H1 (cell line): ENCODE measurements around the gene RHBDL2. TPM values are rescaled to one million over a fixed set of nuclear protein-coding genes. Genes with fewer than 3 reads are reported as not detected.
"Not testable (repeated sequence)": the region's sequence is repeated elsewhere in the genome, so short reads cannot be mapped to it uniquely, and the experiment has no call there.

Experiments
- CTCF ChIA-PET: fragments of 300-600 bp; sonication (Branson Sonifier 250); formaldehyde crosslinking; loops from one replicate; lab custom pipeline; 2021; ENCODE audit not compliant: partially characterized antibody; lab: Charles Lee
- POLR2A ChIA-PET: fragments of 300-600 bp; sonication (Branson Sonifier 250); formaldehyde crosslinking; loops from one replicate; lab custom pipeline; 2021; ENCODE audit warnings: inconsistent platforms; ENCODE audit not compliant: partially characterized antibody; lab: Charles Lee
- DNase-seq, 2 experiments: peaks; one replicate each; pipeline versions ENCODE4 v3.0.0 to v3.0.0-alpha.2; 2010 to 2022; ENCODE audit warnings: low spot score in 2 of 2, low read depth in 1 of 2, mixed read lengths in 1 of 2
- FAIRE-seq: peaks from 2 replicates; lab custom pipeline; 2011; peaks lifted over from hg19 to GRCh38; lab: Jason Lieb, UNC
- H2AFZ ChIP-seq: 2 replicates; pipeline ENCODE4 v1.8.1; 2012; ENCODE audit warnings: low read length, inconsistent platforms
- H2AK5ac ChIP-seq: 2 replicates; pipeline ENCODE4 v1.6.1; 2013; ENCODE audit warnings: low read depth, low read length
- H2BK120ac ChIP-seq: replicated peaks from 2 replicates; pipeline ENCODE3; 2013; ENCODE audit warnings: low read depth, low read length, inconsistent platforms
- H2BK12ac ChIP-seq: 2 replicates; pipeline ENCODE4 v1.6.1; 2013; ENCODE audit warnings: low read depth, low read length
- H2BK15ac ChIP-seq: 2 replicates; pipeline ENCODE4 v1.6.1; 2013; ENCODE audit warnings: low read length
- H2BK20ac ChIP-seq: 2 replicates; pipeline ENCODE4 v1.6.1; 2013; ENCODE audit warnings: low read length
- H2BK5ac ChIP-seq: 2 replicates; pipeline ENCODE4 v1.6.1; 2013; ENCODE audit warnings: low read depth, low read length
- H3K14ac ChIP-seq: 2 replicates; pipeline ENCODE4 v1.6.1; 2013; ENCODE audit warnings: inconsistent platforms; ENCODE audit not compliant: insufficient read length
- H3K18ac ChIP-seq: 2 replicates; pipeline ENCODE4 v1.6.1; 2013; ENCODE audit warnings: low read length; ENCODE audit errors: extremely low read depth
- H3K23ac ChIP-seq: 2 replicates; pipeline ENCODE4 v1.6.1; 2013; ENCODE audit warnings: inconsistent platforms; ENCODE audit not compliant: insufficient read length
- H3K23me2 ChIP-seq: 2 replicates; pipeline ENCODE4 v1.6.1; 2013; ENCODE audit warnings: low read depth, low read length
- H3K27ac ChIP-seq: 2 replicates; pipeline ENCODE4 v1.6.1; 2011; ENCODE audit warnings: low read depth, low read length, inconsistent platforms
- H3K27me3 ChIP-seq, 4 experiments: replicated peaks in 1 of 4; 1 replicate in 1 of 4; 2 replicates in 3 of 4; pipeline versions ENCODE4 v1.6.1 to v1.8.1; 2011 to 2013; ENCODE audit warnings: low read length in 3 of 4, mild to moderate bottlenecking in 3 of 4, inconsistent platforms in 2 of 4, mixed read lengths in 2 of 4, moderate library complexity in 1 of 4; ENCODE audit not compliant: control insufficient read depth in 3 of 4, insufficient read depth in 3 of 4; ENCODE audit errors: extremely low read depth in 1 of 4
- H3K36me3 ChIP-seq, 4 experiments: 2 replicates each; pipeline versions ENCODE4 v1.6.1 to v1.8.1; 2011 to 2013; ENCODE audit warnings: mild to moderate bottlenecking in 4 of 4, low read length in 3 of 4, moderate library complexity in 2 of 4, control low read depth in 1 of 4, inconsistent platforms in 1 of 4; ENCODE audit not compliant: insufficient read depth in 4 of 4, control insufficient read depth in 2 of 4
- H3K4ac ChIP-seq: replicated peaks from 2 replicates; pipeline ENCODE3; 2013; ENCODE audit warnings: low read length, low read depth, mixed read lengths, inconsistent platforms; ENCODE audit not compliant: insufficient read length
- H3K4me1 ChIP-seq, 4 experiments: replicated peaks in 1 of 4; 1 replicate in 1 of 4; 2 replicates in 3 of 4; pipeline versions ENCODE4 v1.6.1 to v1.8.1; 2011 to 2013; ENCODE audit warnings: low read length in 3 of 4, inconsistent platforms in 2 of 4, mixed read lengths in 1 of 4; ENCODE audit not compliant: insufficient read depth in 4 of 4, control insufficient read depth in 3 of 4
- H3K4me2 ChIP-seq, 2 experiments: 2 replicates each; pipeline versions ENCODE4 v1.6.1 to v1.8.1; 2011 to 2013; ENCODE audit warnings: low read depth in 2 of 2, low read length in 2 of 2, control low read depth in 1 of 2, inconsistent platforms in 1 of 2, mild to moderate bottlenecking in 1 of 2; ENCODE audit not compliant: insufficient read depth in 1 of 2
- H3K4me3 ChIP-seq, 4 experiments: fragments of 200-600, 300-600 bp in 1 of 4; sonication (generic), shearing (Covaris generic), sonication (Bioruptor Twin) in 1 of 4; 2 replicates each; pipeline versions ENCODE4 v1.5.1 to v1.8.1; 2011 to 2016; ENCODE audit warnings: low read length in 4 of 4, low read depth in 3 of 4, control low read depth in 2 of 4, inconsistent platforms in 2 of 4, mild to moderate bottlenecking in 2 of 4, mixed read lengths in 1 of 4, moderate library complexity in 1 of 4; ENCODE audit not compliant: insufficient read depth in 2 of 4; ENCODE audit errors: extremely low read depth in 1 of 4
- H3K56ac ChIP-seq: replicated peaks from 2 replicates; pipeline ENCODE3; 2013; ENCODE audit warnings: low read depth, mild to moderate bottlenecking, mixed read lengths, low read length, inconsistent platforms; ENCODE audit not compliant: insufficient read length
- H3K79me1 ChIP-seq: 2 replicates; pipeline ENCODE4 v1.6.1; 2013; ENCODE audit warnings: low read depth, low read length, control low read depth
- H3K79me2 ChIP-seq, 2 experiments: 2 replicates each; pipeline versions ENCODE4 v1.6.1 to v1.8.1; 2012 to 2013; ENCODE audit warnings: low read length in 2 of 2, mild to moderate bottlenecking in 2 of 2, inconsistent platforms in 1 of 2; ENCODE audit not compliant: insufficient read depth in 2 of 2, control insufficient read depth in 1 of 2
- H3K9ac ChIP-seq, 4 experiments: replicated peaks in 1 of 4; 1 replicate in 1 of 4; 2 replicates in 3 of 4; pipeline versions ENCODE4 v1.6.1 to v1.8.1; 2011 to 2013; ENCODE audit warnings: low read depth in 3 of 4, low read length in 3 of 4, control low read depth in 2 of 4, mild to moderate bottlenecking in 2 of 4, moderate library complexity in 2 of 4, inconsistent platforms in 1 of 4; ENCODE audit errors: extremely low read depth in 1 of 4
- H3K9me3 ChIP-seq, 2 experiments: 2 replicates each; pipeline versions ENCODE4 v1.6.1 to v1.8.1; 2012 to 2013; ENCODE audit warnings: mild to moderate bottlenecking in 2 of 2, moderate library complexity in 2 of 2, control low read depth in 1 of 2, inconsistent platforms in 1 of 2, low read depth in 1 of 2, low read length in 1 of 2, mixed read lengths in 1 of 2; ENCODE audit not compliant: insufficient read depth in 2 of 2
- H4K20me1 ChIP-seq, 2 experiments: replicated peaks in 1 of 2; 2 replicates each; pipeline versions ENCODE3 to v1.8.1; 2011 to 2013; ENCODE audit warnings: inconsistent platforms in 2 of 2, low read length in 2 of 2, mild to moderate bottlenecking in 1 of 2; ENCODE audit not compliant: insufficient read depth in 2 of 2, control insufficient read depth in 1 of 2
- H4K5ac ChIP-seq: 2 replicates; pipeline ENCODE4 v1.6.1; 2013; ENCODE audit warnings: low read length, low read depth, mixed read lengths, inconsistent platforms; ENCODE audit not compliant: insufficient read length
- H4K8ac ChIP-seq: 2 replicates; pipeline ENCODE4 v1.8.0; 2013; ENCODE audit warnings: mild to moderate bottlenecking, moderate library complexity, low read length, inconsistent platforms; ENCODE audit not compliant: insufficient read depth; ENCODE audit errors: extremely low read depth
- H4K91ac ChIP-seq: replicated peaks from 2 replicates; pipeline ENCODE3; 2013; ENCODE audit warnings: low read length, mixed read lengths, inconsistent platforms; ENCODE audit not compliant: insufficient read length
- KDM1A ChIP-seq: fragments of 200-600, 300-600 bp; sonication (generic); IDR thresholded peaks from 2 replicates; pipeline ENCODE4 v1.7.1; 2016; ENCODE audit warnings: mild to moderate bottlenecking, low read length, borderline replicate concordance
- POU5F1 ChIP-seq: IDR thresholded peaks from 2 replicates; pipeline ENCODE4 v1.6.1; 2011; ENCODE audit warnings: low read depth, mild to moderate bottlenecking, low read length, moderate library complexity
- SRF ChIP-seq: IDR thresholded peaks from 2 replicates; pipeline ENCODE4 v1.6.1; 2011; ENCODE audit warnings: mild to moderate bottlenecking, low read depth, low read length, moderate library complexity
- USF2 ChIP-seq: IDR thresholded peaks from 2 replicates; pipeline ENCODE4 v1.6.1; 2011; ENCODE audit warnings: low read length, improper control_type of control experiment
- WGBS, 2 experiments: shearing (Covaris generic) in 1 of 2; methylation state at CpG; one replicate each; pipeline versions ENCODE4 v1.1.6 to v1.1.7; 2013 to 2015; ENCODE audit warnings: low lambda C conversion rate in 2 of 2, mixed read lengths in 2 of 2, inconsistent platforms in 1 of 2, low coverage in 1 of 2, missing lambda C conversion rate in 1 of 2; ENCODE audit not compliant: insufficient replicate concordance in 2 of 2, insufficient coverage in 1 of 2, insufficient read length in 1 of 2; ENCODE audit errors: extremely low coverage in 1 of 2, missing lambda C conversion rate in 1 of 2; 5-methylcytosine and 5-hydroxymethylcytosine counted together
- polyA plus RNA-seq, 7 experiments: library from polyadenylated mRNA; depleted of rRNA in 3 of 7; stranded (reverse) in 5 of 7; unstranded in 2 of 7; fragments of >200 nt in 5 of 7; fragments of 200-250 nt in 2 of 7; gene quantifications; 1 replicate in 5 of 7; 2 replicates in 1 of 7; 4 replicates in 1 of 7; pipeline versions ENCODE4 v1.2.1 to v1.2.3, GENCODE V29; 2011 to 2013; ENCODE audit warnings: missing spikeins in 2 of 7, mixed read lengths in 2 of 7
- total RNA-seq: library from RNA; stranded (reverse); fragmentation: NEBNext Ultra II Directional; extraction: Animal tissue kit (Norgen Biotek cat#: 25700); gene quantifications from 2 replicates; pipeline ENCODE4 v1.2.1, GENCODE V29; 2021
- TF ChIP-seq, protein P1 (sequence below): IDR thresholded peaks from 2 replicates; pipeline ENCODE4 v1.6.1; 2012; ENCODE audit warnings: low read length, inconsistent platforms
- TF ChIP-seq, protein P2 (sequence below): IDR thresholded peaks from 2 replicates; pipeline ENCODE4 v1.6.1; 2011; ENCODE audit warnings: low read depth, mild to moderate bottlenecking, low read length; ENCODE audit not compliant: insufficient read depth

The RHBDL2 gene
- total and polyA plus RNA-seq, 2 of the 8 experiments (the other 6 are each of a cell fraction or from before 2014, with no cell fraction given): 0.42 to 0.84 TPM

GRCh38 chr1:38915352-38915948 is 26.2 kb downstream of the RHBDL2 start (continued):
- TF ChIP-seq, protein P1, sequence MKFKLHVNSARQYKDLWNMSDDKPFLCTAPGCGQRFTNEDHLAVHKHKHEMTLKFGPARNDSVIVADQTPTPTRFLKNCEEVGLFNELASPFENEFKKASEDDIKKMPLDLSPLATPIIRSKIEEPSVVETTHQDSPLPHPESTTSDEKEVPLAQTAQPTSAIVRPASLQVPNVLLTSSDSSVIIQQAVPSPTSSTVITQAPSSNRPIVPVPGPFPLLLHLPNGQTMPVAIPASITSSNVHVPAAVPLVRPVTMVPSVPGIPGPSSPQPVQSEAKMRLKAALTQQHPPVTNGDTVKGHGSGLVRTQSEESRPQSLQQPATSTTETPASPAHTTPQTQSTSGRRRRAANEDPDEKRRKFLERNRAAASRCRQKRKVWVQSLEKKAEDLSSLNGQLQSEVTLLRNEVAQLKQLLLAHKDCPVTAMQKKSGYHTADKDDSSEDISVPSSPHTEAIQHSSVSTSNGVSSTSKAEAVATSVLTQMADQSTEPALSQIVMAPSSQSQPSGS: no peak
- no peak for TF ChIP-seq POU5F1
- TF ChIP-seq USF2: no peak
- TF ChIP-seq, protein P2, sequence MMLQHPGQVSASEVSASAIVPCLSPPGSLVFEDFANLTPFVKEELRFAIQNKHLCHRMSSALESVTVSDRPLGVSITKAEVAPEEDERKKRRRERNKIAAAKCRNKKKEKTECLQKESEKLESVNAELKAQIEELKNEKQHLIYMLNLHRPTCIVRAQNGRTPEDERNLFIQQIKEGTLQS: no peak
- no peak for TF ChIP-seq SRF
- no peak for TF ChIP-seq KDM1A

GRCh38 chr1:38914908-38915307 is 26.7 kb downstream of the RHBDL2 start:
- H3K14ac ChIP-seq, H4K5ac ChIP-seq, H4K20me1 ChIP-seq, H3K27me3 ChIP-seq, H3K4me3 ChIP-seq, H2AK5ac ChIP-seq, H3K4me1 ChIP-seq, H2BK12ac ChIP-seq, POLR2A ChIA-PET, H3K4ac ChIP-seq, H2AFZ ChIP-seq, FAIRE-seq, H3K23me2 ChIP-seq, H2BK15ac ChIP-seq, H3K79me2 ChIP-seq, DNase-seq, H3K27ac ChIP-seq, H4K8ac ChIP-seq, H3K56ac ChIP-seq, H4K91ac ChIP-seq, H3K9ac ChIP-seq, H2BK5ac ChIP-seq, H3K79me1 ChIP-seq, H3K36me3 ChIP-seq, H3K18ac ChIP-seq, H2BK20ac ChIP-seq, H3K23ac ChIP-seq, H2BK120ac ChIP-seq, H3K4me2 ChIP-seq, H3K9me3 ChIP-seq: not testable (repeated sequence)
- CTCF ChIA-PET: interaction anchor here (0.7 to 1.4 kb wide), 2 partner anchors 21 to 22 kb away, joined by 3 read pairs; no protein-coding TSS in a partner anchor
- WGBS, 2 experiments: 90% methylated on average over 8 of the region's 8 CpGs; no CpG with 5 or more reads in 1 of the 2 experiments
